Measurements from ENCODE around the gene CBS.
"Not testable (repeated sequence)": the region's sequence is repeated elsewhere in the genome, so short reads cannot be mapped to it uniquely, and the experiment has no call there.

CBS gene

DNA sequence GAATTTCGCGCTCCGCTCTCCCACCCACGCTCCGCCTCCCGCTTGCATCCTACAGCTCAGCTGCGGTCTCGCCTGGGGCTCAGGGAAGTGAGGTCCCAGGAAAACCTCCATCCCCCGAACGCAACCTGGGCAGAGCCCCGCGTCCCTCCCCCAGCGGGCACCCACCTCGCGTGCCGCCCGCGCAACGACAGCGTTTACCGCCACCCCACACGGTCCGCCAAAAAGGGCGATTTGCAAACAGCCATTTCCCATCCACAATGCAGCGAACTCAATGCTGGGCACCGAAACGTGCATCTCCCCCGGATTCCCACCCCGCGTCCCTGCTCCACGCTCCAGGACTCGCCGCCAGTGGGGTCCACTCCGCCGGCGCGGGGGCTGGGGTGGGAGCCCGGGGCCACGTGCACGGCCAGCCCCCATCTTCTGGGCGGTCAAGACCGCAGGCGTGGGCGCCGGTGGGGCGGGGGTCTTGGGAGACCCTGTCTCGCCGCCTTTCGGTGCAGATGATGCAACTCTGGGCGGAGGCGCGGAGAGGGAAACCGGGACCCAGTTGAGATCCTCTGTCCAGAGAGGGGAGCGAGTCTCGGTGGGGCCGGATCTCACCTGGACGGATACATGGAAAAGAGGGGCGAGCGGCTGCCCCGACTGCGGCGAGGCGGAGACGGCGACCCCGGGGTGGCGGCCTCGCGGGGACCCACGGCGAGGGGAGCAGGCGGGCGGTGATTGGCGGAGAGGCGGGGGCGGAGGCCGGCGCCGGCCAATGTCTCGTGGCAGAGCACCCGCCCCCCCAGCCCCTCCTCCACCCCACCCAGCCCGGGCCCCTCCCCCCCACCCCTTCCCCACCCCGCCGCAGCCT is at the start of gene CBS:
Gene CBS (minus strand): TSS at position 666 of the 853 bp plus-strand sequence. CDS start 3,642 bp downstream, outside the sequence.
- not testable (repeated sequence) for DNase-seq (ENCODE audit: low read depth); H3K4me3 ChIP-seq (ENCODE audit: low read length)

DNA sequence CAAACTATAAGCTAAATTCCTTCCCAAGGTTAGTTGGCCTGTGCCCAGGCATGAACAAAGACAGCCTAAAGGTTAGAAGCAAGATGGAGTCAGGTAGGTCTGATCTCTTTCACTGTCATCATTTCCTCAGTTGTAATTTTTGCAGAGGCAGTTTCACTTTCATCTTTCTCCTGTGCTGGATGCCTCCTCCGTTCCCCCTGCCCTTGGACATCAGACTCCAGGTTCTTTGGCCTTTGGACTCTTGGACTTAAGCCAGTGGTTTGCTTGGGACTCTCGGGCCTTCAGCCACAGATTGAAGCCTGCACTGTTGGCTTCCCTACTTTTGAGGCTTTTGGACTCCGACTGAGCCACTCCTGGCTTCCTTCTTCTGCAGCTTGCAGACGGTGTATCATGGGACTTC is 40.3 kb upstream of the CBS start:
- not testable (repeated sequence) for DNase-seq (ENCODE audit: low read depth); H3K4me3 ChIP-seq (ENCODE audit: low read length)

GRCh38 chr21:43114483-43114882 is 38.8 kb upstream of the CBS start:
- DNase-seq (ENCODE audit: low read depth); H3K4me3 ChIP-seq (ENCODE audit: low read length): not testable (repeated sequence)

- not testable (repeated sequence) for H3K4me3 ChIP-seq (ENCODE audit: low read length); DNase-seq (ENCODE audit: low read depth)
Measured at GRCh38 chr21:43109006-43109405, 33.4 kb upstream of the CBS start.

DNA sequence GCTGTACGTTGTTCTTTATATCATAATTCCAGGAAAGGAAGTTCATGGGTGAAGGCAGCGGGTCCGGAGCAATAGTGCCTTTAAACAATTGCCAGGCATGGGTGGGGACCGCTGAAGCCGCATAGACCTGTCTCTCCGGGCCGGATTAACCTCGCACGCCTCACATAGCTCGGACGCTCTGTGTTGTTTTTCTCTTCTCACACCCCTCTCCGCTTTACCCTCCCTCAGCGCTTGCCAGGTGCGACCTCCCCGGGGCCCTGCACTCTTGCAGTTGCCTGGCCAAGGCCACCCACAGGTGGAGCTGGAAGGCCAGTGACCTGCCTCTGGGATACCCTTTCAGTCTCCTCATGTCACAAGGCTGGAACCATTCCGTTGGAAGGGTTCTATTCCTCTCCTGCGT is 32.5 kb upstream of the CBS start:
- DNase-seq (ENCODE audit: low read depth); H3K4me3 ChIP-seq (ENCODE audit: low read length): not testable (repeated sequence)

DNA sequence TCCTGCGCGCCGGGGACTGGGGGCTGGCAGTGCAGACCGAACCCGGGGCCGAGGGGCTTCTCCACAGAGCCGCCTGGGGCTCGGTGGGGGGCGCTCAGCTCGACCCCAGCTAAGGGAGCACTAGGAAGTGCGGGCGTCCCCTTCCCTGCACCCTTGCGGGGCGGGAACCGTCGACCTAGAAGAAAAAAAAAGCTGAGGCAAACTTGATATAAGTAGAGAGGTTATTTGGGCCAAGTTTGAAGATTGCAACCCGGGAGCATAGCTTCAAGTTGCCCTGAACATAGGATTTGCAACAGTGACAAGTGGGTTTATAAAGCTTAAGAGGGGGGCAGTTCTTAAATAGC is 32.1 kb upstream of the CBS start:
- not testable (repeated sequence) for H3K4me3 ChIP-seq (ENCODE audit: low read length); DNase-seq (ENCODE audit: low read depth)

GRCh38 chr21:43106965-43107793 is 31.5 kb upstream of the CBS start, which contains the start of gene U2AF1:
Gene U2AF1, minus strand, starts transcription at chr21:43107570. Its CDS starts 76 bp downstream, at chr21:43107494.
- H3K4me3 ChIP-seq (ENCODE audit: low read length), result peak within 1 kb of the TSS; percentile 49
- DNase-seq (ENCODE audit: low read depth), result not testable (repeated sequence)

- H3K4me3 ChIP-seq (ENCODE audit: low read length); DNase-seq (ENCODE audit: low read depth): not testable (repeated sequence)
Measured at GRCh38 chr21:43104642-43105041, 29.0 kb upstream of the CBS start.

- not testable (repeated sequence) for DNase-seq (ENCODE audit: low read depth); H3K4me3 ChIP-seq (ENCODE audit: low read length)
Measured at GRCh38 chr21:43102281-43102680, 26.6 kb upstream of the CBS start.

- not testable (repeated sequence) for DNase-seq (ENCODE audit: low read depth); H3K4me3 ChIP-seq (ENCODE audit: low read length)
Measured at GRCh38 chr21:43101676-43102075, 26.0 kb upstream of the CBS start.

GRCh38 chr21:43101000-43101399 is 25.4 kb upstream of the CBS start:
- DNase-seq (ENCODE audit: low read depth); H3K4me3 ChIP-seq (ENCODE audit: low read length): not testable (repeated sequence)

- not testable (repeated sequence) for DNase-seq (ENCODE audit: low read depth); H3K4me3 ChIP-seq (ENCODE audit: low read length)
Measured at GRCh38 chr21:43091979-43092614, 16.5 kb upstream of the CBS start.

DNA sequence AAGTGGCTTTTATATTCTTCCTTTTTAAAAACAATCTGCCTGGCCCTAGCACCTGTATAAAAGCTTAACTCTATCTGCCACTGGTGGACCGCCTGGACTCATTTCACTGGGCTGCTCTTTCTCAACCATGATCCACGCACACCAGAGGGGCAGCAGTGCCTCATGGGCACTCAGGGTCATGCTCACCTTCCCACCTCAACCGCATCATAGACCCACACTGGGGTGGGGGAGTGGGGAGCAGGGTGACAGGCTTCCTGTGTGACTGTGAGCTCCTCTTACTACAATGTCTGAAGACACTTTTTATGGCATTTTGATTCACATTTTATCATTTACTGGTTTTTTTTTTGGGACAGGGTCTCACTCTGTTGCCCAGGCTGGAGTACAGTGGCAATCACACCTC is 15.3 kb upstream of the CBS start:
- not testable (repeated sequence) for H3K4me3 ChIP-seq (ENCODE audit: low read length); DNase-seq (ENCODE audit: low read depth)

DNA sequence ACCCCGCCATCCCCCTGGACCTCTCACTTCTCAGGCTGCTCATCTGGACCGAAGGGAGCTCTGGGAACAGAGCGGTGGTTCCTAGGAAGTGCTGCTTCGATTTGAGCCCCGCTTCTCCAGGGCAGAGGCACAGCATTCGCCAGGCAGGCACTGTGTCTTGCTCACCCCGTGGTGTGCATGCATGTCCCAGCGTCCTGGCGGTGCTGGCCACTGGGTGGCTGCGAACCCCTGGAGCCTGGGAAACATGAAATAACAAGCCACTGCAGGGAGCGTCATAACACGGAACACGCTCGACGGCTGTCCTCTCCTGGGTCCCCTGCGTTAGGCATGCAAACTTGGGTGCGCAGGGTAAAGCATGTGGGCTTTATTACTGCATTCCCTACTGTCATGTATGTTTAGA is 13.8 kb upstream of the CBS start:
- not testable (repeated sequence) for DNase-seq (ENCODE audit: low read depth); H3K4me3 ChIP-seq (ENCODE audit: low read length)

- DNase-seq (ENCODE audit: low read depth); H3K4me3 ChIP-seq (ENCODE audit: low read length): not testable (repeated sequence)
Measured at GRCh38 chr21:43082587-43083300, 7.1 kb upstream of the CBS start.

DNA sequence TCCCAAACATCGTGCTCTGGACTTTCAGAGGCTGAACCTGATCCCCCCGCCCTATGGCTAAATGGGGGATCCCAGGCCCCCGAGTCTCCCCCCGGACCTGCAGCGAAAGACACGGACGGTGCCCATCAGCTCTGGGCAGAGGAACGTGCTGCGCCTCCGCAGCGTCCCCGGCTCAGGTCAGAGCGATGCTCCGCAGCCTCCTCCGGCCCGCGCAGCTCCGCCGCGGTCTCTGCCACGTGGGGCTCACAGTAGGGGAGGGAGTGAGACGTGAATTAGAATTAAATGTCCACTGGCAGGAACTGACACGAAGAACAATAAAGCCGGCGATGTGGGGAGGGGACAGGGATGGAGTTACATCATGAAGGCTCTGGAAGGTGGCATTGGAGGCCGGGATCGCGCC is 1.0 kb upstream of the CBS start:
- not testable (repeated sequence) for DNase-seq (ENCODE audit: low read depth); H3K4me3 ChIP-seq (ENCODE audit: low read length)

- DNase-seq (ENCODE audit: low read depth); H3K4me3 ChIP-seq (ENCODE audit: low read length): not testable (repeated sequence)
Measured at GRCh38 chr21:43076023-43076637, 495 bp upstream of the CBS start.

DNA sequence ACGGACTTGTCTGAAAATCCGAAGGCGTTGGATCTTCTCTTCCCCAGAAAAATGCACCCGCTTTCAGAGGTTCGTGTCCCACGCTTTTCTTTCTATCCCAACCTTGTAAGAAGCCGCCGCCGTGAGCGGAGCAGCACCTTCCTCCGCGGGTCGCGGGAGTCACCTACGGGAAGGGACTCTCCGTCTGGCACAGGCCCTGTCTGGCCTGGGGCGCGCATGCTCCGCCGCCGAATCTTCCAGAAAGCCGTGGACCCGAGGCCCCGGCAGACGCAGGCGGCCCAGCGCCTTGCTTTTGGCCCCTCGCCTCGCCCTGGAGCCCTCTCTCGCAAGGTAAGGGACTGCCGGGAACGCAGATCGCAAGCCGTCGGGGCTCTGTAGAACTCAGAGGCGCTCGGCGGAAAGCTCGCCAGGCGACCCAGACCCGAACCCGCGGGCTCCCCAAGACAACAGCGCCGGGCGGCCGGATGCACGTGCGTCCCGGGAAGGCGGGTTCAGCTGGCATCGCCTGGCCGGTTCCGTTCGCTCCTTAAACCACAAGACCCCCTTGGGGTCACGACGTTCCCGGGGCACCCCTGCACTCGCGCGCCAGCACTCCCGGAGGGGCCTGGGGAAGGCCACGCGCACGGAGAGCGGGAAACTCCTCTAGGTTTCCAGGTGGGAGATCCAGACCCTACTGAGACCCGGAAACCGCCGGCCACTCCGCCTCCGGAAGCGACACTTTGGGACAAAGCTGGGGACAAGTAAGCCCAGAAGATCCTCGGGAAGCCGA is 1.1 kb downstream of the CBS start:
- not testable (repeated sequence) for DNase-seq (ENCODE audit: low read depth); H3K4me3 ChIP-seq (ENCODE audit: low read length)

Measured in retinal pigment epithelial cell (primary cell).